ENCODE results near the gene SNORC.

SNORC gene

DNA sequence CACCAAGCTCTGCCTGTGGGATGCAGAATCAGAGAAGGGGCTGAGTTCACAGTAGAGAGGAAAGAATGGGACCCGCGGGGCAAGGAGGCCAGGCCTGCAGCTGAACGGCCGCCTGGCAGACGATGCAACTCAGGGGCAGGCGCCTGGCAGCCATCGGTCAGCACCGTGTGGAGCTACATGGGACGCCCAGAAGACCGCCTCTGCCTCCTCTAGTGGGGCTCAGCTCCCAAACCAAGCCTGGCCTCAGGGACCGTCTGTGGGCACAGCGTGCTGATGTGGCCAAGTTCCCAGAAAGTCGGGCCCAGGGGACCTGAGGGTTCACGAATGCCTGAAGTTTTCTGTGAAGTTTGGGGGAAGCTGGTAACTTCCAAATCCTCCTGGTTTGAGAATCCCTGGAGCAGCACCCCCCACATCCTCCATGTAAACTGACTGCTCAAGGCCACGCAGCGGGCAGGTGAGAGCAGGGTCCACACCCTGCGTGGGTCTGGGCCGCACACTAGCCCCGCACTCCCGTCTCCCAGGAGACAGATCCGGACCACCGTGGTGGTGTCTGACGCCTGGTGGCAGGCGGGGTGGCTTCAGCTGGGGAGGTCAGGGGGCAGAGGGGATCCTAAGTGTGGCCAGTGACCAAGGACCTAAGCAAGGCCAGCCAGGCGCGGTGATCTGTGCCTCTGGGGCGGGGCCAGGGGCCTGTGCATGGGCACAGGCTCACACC lies 14.6 kb downstream of the SNORC start:
- DNase-seq, result no peak

DNA sequence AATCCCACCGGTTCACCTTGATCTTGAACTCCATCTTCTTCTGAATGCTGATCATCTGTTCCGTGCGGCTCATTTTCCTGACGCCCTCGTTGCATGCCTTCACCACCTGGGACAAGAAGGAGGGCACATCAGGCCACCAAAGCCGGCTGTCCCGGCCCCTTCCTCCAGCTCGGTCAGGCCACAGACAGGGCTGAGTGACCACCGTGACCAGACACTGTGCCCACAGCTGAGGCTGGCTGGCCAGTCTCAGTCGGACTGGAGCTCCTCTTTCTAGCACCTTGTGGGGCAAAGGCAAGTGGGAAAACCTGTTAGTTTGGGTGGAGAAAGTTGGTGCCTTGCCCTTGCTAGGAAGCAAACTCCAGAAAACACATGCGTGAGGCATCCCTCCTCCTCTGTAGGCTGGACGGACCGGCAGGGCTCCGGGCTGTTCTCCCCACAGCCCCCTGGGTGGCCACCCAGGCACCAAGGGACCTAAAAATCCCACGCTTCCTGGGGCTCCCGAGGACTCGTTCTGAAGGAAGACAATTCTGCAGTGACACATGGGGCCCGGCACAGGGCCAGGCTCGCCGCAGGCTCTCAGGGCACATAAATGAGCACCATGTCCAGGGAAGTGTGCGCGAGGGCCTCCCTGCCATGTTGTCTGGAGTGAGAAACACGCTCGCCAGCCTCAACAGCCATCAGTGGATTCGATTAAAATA lies 15.3 kb downstream of the SNORC start:
- no peak for DNase-seq

DNA sequence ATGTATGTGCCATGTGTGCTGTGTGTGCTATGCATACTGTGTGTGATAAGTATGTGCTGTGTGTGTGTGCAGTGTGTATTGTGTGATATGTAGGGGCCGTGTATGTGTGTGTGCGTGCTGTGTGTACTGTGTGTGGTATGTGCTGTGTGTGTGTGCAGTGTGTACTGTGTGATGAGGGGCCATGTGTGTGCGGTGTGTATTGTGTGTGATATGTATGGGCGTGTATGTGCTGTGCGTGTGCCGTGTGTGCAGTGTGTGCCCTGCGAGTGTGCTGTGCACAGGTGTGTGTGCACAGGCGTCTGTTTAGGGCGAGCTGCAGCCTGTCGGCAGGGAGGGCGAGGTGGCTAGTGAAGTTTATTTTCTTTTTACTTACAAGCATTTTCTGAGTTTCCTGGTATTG lies 16.1 kb downstream of the SNORC start:
- no peak for DNase-seq

DNA sequence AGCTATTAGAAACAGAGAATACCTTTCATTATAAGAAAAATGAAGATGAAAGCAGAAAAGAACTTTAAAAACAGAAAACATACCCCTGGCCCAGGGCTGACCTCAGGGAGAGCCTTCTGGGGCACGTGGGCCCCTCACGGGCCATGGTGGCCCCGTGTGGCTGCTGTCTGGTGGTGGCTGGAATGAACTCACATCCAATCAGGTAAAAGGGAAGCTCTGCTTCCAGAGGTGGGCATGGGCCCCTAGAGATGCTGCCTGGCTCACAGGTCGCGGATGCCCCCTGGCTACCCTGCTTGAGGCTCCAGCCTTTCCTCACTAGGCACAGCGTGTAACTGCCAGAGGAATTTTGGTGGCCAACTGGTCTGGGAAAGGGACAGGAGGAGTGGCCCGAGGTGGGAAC lies 16.6 kb downstream of the SNORC start:
- DNase-seq, result no peak

DNA sequence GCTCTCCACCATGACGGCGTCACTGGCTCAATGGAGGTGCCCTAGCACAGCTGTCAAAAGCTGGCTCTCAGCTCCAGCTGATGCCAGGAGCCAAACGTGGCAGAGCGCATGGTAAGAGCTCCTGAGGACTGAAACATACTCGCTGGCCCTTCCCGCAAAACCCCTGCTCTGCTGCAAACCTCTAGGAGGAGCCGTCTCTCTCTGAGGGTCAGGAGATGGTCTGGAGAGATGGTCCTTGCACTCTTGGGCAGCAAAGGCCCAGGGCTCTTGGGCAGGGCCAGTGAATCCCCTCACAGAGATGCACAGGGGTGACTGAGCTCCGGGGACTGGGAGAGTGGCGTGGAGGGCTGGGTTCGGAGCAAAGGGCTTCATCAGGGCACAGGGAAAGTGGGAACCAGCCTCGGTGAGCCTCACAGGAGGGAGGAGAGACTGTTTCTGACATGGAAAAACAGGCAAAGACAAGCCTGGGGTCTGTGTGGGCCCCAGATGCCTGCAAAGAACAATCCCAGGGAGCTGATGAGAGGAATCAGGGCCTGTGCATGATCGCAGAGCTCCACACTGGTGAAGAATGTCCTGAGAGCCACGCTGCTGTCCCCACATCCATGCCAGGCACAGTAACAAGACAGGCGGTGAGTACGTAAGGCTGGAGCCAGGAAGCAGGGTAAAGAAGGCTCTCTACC lies 17.2 kb downstream of the SNORC start:
- no peak for DNase-seq

DNA sequence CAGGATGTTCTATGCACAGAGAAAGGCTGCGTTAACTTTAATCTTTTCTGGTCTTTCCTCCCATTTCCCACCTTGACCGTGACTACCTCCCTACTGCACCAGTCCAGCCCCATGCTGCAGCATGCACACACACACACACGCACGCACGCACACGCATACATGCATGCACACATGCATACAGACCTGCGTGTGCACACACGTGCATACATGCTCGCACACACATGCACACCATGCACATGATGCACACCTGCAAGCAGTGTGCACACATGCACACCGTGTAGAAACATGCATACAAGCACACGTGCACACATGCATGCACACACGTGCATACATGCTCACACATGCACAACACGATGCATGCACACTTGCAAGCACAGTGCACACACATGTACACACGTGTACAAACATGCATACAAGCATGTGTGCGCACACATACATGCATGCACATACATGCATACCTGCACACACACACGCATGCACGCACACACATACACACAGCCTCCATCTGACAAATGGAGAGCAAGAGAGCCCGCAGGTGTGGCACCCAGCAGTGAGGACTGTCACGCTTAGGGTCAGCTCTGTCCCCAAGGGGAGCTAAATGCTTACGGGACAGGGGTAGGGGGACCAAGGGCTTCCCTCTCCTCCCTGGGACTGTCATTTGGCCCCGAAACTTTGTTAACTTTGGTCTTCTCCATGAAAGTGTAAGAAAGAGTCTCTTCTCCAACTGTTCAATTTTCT lies 18.2 kb downstream of the SNORC start:
- no peak for DNase-seq

DNA sequence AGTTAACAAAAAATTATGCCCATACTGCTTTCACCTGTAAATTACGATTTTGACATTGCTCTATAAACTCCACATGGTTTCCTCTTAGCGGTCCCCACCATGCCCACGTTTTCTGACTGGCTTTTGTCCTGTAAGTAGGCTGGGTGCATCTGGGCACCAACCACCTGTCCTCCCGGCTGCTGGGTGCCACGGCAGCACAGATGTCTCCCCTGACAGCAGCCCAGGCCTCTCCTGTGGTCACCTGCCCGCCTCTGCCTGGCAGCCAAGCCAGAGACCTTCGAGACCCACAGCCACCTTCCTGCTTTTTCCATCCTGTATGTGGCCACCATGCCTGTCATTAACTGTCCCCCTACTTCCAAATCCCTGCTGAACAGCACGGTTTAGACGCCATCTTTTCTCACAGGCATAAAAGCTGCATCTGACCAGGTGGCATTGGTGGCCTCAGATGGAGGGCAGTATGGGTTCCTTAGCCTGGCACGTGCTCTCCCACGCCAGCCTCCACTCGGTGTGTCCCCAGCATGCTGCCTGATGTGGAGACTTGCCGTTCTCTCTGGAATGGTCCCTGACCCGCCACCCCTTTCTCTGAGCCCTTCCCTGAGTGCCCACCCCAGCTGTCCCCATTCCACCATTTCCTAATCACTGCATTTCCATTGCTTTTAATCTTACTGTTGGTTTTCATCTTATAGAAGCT lies 18.9 kb downstream of the SNORC start:
- no peak for DNase-seq

DNA sequence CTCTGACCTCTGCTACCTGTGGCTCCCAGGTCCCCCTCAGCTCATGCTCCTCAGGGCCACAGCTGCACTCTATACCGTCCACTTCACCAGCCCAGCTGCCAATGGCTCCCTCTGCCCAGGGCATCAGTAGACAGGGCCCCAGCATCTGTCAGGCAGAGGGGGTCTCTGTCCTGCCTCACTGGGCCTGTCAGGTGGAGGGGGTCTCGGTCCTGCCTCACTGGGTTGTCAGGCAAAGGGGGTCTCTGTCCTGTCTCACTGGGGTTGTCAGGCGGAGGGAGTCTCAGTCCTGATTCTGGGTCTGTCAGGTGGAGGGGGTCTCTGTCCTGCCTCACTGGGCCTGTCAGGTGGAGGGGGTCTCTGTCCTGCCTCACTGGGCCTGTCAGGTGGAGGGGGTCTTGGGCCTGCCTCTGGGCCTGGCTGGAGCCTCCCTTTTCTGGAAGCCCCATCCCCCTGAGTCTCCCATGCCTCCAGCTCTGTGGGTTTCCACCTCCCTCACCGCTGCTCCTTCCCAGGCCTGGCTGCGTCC lies 19.9 kb downstream of the SNORC start:
- DNase-seq, result no peak

DNA sequence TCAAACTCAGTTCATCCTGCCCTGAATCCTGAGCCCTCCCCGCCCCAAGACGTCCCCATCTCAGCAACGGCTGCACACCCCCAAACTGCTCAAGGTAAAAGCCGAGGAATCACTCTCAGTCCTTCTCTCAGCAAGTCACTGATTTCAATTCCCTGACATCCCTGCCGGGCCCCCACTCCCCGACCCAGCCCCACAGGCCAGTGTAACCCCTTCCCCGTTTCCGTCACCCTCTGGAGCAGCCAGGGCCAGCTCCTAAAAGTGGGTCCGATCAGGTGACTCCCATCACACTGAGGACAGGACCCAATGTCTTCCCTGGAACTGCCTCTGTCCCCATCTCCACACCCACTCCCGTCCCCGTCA lies 20.5 kb downstream of the SNORC start:
- no peak for DNase-seq

DNA sequence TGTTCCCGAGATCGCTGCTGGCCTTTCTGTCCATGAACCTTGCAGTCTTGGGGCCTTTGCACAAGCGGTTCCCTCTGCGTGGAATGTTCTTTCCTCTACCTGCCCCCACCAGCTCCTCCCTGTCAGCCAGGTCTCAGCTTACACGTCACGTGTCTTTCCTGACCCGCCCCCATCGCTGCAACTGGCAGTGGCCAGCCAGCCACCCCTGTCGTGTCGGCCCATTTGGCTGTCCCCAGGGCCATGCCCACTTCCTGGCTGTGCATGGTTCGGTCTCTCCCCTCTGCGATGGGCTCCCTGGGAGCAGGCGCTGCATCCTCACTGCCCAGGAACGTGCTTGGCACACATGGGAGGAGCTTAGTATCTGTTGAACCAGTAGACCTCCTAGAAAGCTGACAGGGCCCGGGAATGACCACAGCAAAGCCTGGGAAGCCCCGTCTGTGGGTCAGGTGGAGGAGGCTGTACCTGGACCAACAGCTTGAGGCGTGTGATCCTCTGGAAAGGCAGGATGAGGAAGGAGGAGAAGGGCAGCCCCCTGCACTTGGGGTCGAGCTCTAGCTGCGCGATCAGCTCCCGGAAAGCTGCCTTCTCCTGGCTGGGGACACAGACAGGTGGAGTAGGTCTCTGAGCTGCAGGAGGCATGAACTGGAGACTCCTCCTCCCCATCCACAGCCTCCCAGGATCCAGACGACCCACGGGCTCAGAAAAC lies 21.0 kb downstream of the SNORC start:
- no peak for DNase-seq

DNA sequence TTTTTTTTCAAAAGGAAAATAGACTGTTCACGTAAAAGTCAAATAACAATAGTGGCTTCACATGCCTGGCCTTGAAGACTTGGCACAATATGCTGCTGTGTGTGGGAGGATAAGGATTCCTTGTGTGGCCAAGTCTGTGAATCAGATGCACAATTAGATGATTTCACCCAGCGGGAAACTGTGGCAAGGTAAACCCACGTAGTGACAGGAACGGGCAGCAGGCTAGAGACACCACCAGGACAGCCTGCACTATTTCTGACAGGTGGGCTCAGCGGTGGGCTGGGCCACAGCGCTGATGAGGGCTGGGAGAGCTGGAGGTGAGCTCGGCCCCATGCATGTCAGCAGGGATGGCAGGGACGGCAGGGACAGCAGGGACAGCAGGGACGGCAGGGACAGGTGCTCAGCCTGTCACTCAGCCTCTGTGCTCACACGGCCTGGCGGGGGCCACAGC lies 21.6 kb downstream of the SNORC start:
- no peak for DNase-seq

DNA sequence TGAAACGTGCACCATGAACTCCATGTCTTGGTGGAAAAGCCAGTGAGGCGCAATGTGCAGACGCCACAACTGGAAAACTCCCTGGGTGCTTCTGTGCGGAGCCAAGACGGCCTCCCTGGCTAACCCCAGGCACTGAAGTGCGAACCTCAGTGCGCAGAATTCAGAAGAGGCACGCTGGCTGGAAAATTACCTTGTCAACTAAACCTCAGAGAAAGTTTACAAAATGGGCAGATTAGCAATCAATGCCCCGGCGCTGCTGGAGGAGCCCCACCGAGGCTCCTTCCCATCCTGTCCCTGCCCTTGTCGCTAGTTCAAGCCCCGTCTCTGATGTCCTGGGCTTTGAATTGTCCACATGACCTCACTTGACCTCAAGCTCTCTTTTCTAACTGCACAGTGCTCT lies 22.2 kb downstream of the SNORC start:
- DNase-seq, result no peak

DNA sequence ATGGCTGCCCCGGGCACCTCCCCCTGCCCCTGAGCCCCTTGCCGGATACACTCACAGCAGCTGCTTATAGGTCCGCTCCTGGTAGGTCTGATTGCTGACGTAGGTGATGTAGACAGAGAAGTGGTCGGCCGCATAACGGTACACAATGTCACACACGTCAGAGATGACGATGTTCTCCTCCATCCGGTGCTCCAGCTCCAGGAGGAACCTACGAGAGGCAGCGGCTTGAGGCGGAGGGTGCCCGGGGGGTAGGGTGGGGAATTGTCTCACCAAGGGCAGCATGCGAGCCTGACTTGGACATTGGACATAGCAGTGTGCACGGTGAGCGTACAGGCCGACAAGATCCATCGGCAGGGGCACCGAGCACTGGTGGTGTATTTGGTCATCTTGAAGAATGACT lies 22.8 kb downstream of the SNORC start:
- no peak for DNase-seq

DNA sequence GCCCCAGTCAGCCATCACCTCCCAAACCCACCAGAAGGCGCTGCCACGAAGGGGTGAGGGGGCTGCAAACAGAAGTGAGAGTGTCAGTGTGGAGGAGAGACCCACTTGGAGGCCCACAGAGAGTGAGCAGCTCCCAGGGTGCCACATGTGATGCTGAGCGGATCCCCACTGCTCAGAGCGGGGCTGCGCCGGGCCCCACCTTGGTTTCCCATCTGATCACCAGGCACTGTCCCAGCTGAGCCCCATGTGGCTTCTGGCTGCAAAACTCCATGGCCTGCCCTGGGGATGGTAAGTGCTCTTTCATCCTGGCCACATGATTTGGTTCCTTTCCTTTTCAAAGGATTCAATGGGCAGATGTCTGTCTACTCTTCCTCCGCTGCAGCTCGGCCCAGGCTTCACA lies 23.8 kb downstream of the SNORC start:
- no peak for DNase-seq

DNA sequence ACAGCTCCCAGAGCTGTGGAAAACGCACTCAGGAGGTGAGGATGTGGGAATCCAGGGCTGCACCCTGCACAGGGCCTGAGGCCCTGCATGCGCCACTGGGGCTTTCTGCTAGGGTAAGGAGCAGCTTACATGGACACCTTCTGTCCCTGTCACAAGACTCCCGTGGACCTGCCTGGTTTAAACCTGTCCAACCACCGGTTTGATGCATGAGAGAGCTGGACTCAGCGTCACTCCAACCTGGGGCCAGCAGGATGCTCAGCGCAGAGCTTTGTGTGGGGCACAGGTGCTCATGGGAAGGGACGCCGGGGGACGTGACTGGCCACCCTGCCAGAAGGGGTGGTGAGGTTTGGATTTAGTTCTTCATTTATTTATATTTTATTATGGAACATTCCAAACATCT lies 24.2 kb downstream of the SNORC start:
- no peak for DNase-seq

DNA sequence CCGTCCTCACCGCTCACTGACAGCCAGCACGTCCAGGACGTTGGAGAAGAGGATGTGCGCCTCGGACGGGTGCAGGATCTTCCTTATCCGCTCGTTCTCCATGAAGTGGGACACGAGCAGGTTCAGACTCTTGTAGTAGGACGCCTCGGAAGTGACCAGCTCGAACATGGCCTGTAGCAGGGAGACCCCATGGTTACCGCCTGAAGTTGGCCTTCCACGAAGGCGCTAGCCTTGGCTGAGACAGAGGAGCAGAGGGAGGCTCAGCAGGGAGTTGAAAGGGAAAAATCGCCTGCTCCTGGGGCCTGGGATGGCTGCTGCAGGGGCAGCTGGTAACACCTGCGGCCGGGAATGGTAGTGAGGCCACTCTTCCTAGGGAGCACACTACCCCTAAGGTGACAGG lies 24.7 kb downstream of the SNORC start:
- DNase-seq, result no peak

DNA sequence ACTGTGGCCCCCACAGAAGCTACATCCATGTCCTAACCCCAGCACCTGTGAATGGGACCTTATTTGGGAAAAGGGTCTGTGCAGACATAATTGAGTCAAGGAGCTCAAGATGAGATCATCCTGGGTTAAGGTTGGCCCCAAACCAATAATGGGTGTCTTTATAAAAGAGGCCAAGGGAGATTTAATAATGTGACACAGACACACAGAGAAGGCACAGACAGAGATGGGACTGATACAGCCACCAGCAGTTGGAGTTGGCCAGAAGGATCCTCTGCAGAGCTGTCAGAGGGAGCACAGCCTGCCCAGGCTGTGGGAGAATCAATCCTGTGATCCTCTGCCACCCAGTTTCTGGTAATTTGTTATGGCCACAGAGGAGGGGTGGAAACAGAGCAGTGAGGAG lies 26.0 kb downstream of the SNORC start:
- DNase-seq, result no peak

DNA sequence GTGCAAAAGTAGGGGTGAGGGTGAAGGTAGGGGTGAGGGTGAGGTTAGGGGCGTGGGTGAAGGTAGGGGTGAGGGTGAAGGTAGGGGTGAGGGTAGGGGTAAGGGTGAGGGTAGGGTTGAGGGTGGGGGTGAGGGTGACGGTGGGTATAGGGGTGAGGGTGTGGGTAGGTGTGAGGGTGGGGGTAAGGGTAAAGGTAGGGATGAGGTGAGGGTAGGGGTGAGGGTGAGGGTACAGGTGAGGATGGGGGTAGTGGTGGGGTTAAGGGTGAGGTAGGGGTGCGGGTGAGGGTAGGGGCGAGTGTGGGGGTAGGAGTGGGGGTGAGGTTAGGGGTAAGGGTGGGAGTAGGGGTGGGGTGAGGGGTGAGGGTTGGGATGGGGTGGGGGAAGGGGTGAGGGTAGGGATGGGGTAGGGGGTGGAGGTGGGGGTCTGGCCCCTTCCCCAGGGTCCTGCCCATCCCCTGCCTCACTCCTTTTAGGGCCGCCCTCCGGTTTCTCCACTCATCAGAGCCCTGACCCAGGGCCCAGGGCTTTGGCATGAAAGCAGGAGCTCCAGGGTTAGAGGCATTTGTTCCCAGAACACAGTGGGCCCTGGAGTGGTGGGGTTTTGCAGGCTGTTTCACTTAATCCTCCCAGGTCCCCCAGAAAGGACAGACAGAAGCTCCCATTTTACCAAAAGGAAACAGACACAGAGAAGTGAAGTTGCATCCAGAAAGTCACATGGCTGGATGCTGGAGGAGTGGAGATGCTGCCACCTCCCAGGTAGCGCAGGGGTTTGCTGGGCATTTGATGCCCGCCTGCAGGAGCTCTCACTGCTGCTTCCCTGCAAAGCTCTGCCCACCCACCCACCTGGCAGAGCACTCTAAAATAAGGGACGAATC lies 26.9 kb downstream of the SNORC start:
- no peak for DNase-seq

DNA sequence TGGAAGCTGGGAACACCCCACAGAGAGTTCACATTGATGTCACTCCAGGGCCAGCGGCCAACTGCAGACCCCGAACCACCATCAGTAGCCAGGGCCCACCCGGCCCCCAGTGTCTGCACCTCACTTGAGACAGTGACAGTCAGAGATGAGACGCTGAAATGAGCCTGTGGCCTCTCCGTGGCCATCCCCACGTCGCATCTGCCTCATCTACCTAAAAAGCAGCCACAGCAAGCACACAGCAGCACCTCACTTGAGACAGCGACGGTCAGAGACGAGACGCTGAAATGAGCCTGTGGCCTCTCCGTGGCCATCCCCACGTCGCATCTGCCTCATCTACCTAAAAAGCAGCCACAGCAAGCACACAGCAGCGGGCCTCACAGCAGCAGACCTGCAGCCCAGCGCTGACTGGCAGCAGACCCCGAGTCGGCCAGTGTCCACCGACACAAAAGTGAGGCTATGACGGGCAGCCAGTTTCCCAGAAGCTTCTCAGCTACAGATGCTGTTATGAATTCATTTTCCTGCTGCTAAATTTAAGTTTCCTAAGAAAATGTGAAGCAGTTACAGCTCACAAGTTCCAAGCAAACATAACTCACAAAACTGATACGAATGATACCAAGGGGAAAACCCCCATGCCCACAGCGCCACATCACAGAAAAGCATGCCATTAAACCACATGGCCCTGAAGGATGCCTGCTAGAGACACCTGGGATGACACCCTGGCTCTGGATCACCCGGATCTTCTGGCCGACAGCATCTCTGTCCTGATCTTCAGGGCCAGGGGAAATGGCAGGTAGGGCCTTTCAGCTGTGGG lies 27.7 kb downstream of the SNORC start:
- DNase-seq, result no peak

Data from NCI-H1694 treated with DMSO at 0.1 percent for 48 hours (cell line).